Measurements from ENCODE around the gene SOX18.

The SOX18 gene

GRCh38 chr20:64080013-64080812, 30.8 kb upstream of the SOX18 start, which contains the start of gene OPRL1:
OPRL1 (plus strand) TSS chr20:64080082; CDS start chr20:64092721, 12,639 bp downstream.
- no peak for DNase-seq

- peak; percentile 21 for DNase-seq
These were observed 30.0 kb upstream of the SOX18 start, which contains the start of gene RGS19 for GRCh38 chr20:64079273-64080012. RGS19 (minus strand) TSS chr20:64079518; CDS start chr20:64076886, 2,632 bp downstream.

GRCh38 chr20:64078934-64079272, 29.5 kb upstream of the SOX18 start:
- DNase-seq: no peak

- no peak for DNase-seq
These were observed 28.6 kb upstream of the SOX18 start for GRCh38 chr20:64077876-64078551.

GRCh38 chr20:64077541-64077875, 28.1 kb upstream of the SOX18 start:
- no peak for DNase-seq

- no peak for DNase-seq
These were observed 27.7 kb upstream of the SOX18 start for GRCh38 chr20:64077094-64077493.

GRCh38 chr20:64076061-64076997, 26.9 kb upstream of the SOX18 start:
- DNase-seq: no peak

GRCh38 chr20:64075556-64075955, 26.1 kb upstream of the SOX18 start:
- no peak for DNase-seq

- no peak for DNase-seq
These were observed 25.5 kb upstream of the SOX18 start for GRCh38 chr20:64074963-64075362.

GRCh38 chr20:64074184-64074789, 24.8 kb upstream of the SOX18 start:
- no peak for DNase-seq

GRCh38 chr20:64073476-64074183, 24.2 kb upstream of the SOX18 start:
- DNase-seq: no peak

GRCh38 chr20:64072498-64073063, 23.1 kb upstream of the SOX18 start:
- no peak for DNase-seq

- DNase-seq: no peak
These were observed 22.2 kb upstream of the SOX18 start for GRCh38 chr20:64071341-64072332.

GRCh38 chr20:64070244-64070993, 21.0 kb upstream of the SOX18 start:
- no peak for DNase-seq

- no peak for DNase-seq
These were observed 20.3 kb upstream of the SOX18 start for GRCh38 chr20:64069614-64070243.

- no peak for DNase-seq
These were observed 19.8 kb upstream of the SOX18 start for GRCh38 chr20:64069209-64069613.

GRCh38 chr20:64068386-64069208, 19.2 kb upstream of the SOX18 start:
- DNase-seq: no peak
